ENCODE measurements around the gene CCL21.

Gene CCL21

GRCh38 chr9:34701023-34701768 lies 8.7 kb downstream of the CCL21 start:
- Histone ChIP-seq H3K27me3 (ENCODE audit: control insufficient read depth in 3 of 3, insufficient read depth in 3 of 3, low read depth in 1 of 3, low read length in 3 of 3) (peaks cover 0 to 66% (median 24%) of the 10 kb centered on the region in 3 experiments), H3K36me3 (replicated peaks in 1 of 2; ENCODE audit: control insufficient read depth in 2 of 2, insufficient read depth in 2 of 2, low read length in 2 of 2) (no peaks in the 10 kb centered on the region), H3K9me3 (replicated peaks in 1 of 2; ENCODE audit: control insufficient read depth in 2 of 2, insufficient read depth in 1 of 2, low read depth in 1 of 2, low read length in 2 of 2) (no peaks in the 10 kb centered on the region), H3K14ac (ENCODE audit: low read length) (no peak overlapping the region), H2BK12ac (ENCODE audit: low read length) (no peak overlapping the region), H3K4me1 (ENCODE audit: control insufficient read depth in 2 of 2, insufficient read depth in 1 of 2, low read depth in 1 of 2, low read length in 2 of 2) (peaks cover 0 to 3% of the 10 kb centered on the region in 2 donors), H2BK5ac (ENCODE audit: low read length) (no peak overlapping the region), H2BK120ac (ENCODE audit: low read depth, low read length) (peak overlapping the region; percentile 73), H3K79me1 (ENCODE audit: low read depth, low read length) (no peaks in the 10 kb centered on the region), H2AK5ac (ENCODE audit: low read depth, low read length) (no peak overlapping the region), H4K91ac (ENCODE audit: low read depth, low read length, poor library complexity) (no peak overlapping the region), H3K4me2 (ENCODE audit: insufficient read depth, low read length, poor library complexity, severe bottlenecking) (peak overlapping the region; percentile 100), H2BK15ac (ENCODE audit: low read length) (peak overlapping the region; percentile 7), H2AFZ (ENCODE audit: low read length) (peak overlapping the region; percentile 100), H3K9ac (ENCODE audit: low read depth, low read length, poor library complexity) (peak overlapping the region; percentile 80), H3K18ac (ENCODE audit: low read length) (peak overlapping the region; percentile 88), H3K23ac (ENCODE audit: low read depth, low read length, poor library complexity) (peak overlapping the region; percentile 8), H4K8ac (ENCODE audit: low read depth, low read length) (no peak overlapping the region), H3K4me3 (ENCODE audit: low read length in 2 of 2) (peak overlapping the region; percentile 46 to 74), H3K4ac (ENCODE audit: low read length) (no peak overlapping the region), H3K27ac (replicated peaks; ENCODE audit: low read length) (no peak overlapping the region)
- no CpG with 5 or more reads among the region's 52 CpGs for WGBS, 2 donors (ENCODE audit: extremely low coverage in 2 of 2, insufficient read length in 2 of 2, insufficient replicate concordance in 1 of 2)
- DNase-seq (ENCODE audit: low spot score): peak; percentile 81

DNA sequence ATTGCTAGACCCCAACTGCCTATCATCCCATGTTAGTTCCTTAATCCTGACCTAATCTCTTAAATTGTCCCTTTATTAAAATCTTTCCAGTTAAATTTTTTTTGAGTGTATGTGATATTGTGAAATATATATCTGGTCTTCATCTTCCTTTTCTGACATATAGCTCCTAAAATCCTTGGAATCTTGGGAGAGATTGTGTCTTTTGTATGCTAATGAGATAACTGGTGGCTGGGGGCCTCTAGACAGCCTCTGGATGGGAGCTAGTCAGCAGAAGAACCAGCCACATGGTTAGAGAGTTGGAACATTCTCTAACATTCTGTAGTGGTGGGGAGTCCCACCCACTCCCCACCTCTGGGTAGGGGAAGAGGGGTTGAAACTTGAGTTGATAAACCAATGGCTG lies 15.1 kb downstream of the CCL21 start:
- Histone ChIP-seq H3K23ac (ENCODE audit: low read depth, low read length, poor library complexity) (no peak overlapping the region), H3K79me1 (ENCODE audit: low read depth, low read length) (no peaks in the 10 kb centered on the region)

DNA sequence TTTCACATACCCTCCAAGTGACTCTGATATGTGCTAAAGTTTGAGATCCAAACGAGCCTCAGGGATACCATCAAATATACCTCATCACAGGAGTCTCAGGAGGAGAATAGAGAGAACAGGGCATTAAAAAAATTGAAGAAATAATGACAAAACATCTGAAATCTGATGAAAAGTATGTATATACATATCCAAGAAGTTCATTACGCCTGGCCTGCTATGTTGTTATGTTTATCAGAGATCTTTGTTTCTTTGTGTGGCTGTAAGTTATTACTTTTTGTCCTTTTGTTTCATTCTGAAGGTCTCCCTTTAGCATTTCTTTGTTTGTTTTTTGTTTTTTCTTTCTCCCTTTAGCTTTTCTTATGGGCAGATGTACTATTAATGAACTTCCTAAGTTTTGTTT lies 16.4 kb downstream of the CCL21 start:
- Histone ChIP-seq H3K23ac (ENCODE audit: low read depth, low read length, poor library complexity) (no peak overlapping the region), H3K18ac (ENCODE audit: low read length) (no peak overlapping the region), H2AFZ (ENCODE audit: low read length) (no peak overlapping the region), H3K79me1 (ENCODE audit: low read depth, low read length) (no peaks in the 10 kb centered on the region), H3K4me1 (ENCODE audit: control insufficient read depth in 2 of 2, insufficient read depth in 1 of 2, low read depth in 1 of 2, low read length in 2 of 2) (no peaks in the 10 kb centered on the region), H2AK5ac (ENCODE audit: low read depth, low read length) (no peak overlapping the region), H3K9me3 (replicated peaks in 1 of 2; ENCODE audit: control insufficient read depth in 2 of 2, insufficient read depth in 1 of 2, low read depth in 1 of 2, low read length in 2 of 2) (peaks cover 0 to 2% of the 10 kb centered on the region in 2 donors), H3K27me3 (ENCODE audit: control insufficient read depth in 3 of 3, insufficient read depth in 3 of 3, low read depth in 1 of 3, low read length in 3 of 3) (peaks cover 0 to 25% (median 0%) of the 10 kb centered on the region in 3 experiments), H2BK120ac (ENCODE audit: low read depth, low read length) (no peak overlapping the region), H2BK15ac (ENCODE audit: low read length) (no peak overlapping the region), H3K4me3 (ENCODE audit: low read length in 2 of 2) (no peak overlapping the region), H2BK5ac (ENCODE audit: low read length) (no peak overlapping the region), H3K36me3 (replicated peaks in 1 of 2; ENCODE audit: control insufficient read depth in 2 of 2, insufficient read depth in 2 of 2, low read length in 2 of 2) (no peaks in the 10 kb centered on the region), H3K4me2 (ENCODE audit: insufficient read depth, low read length, poor library complexity, severe bottlenecking) (no peak overlapping the region), H3K14ac (ENCODE audit: low read length) (no peak overlapping the region), H2BK12ac (ENCODE audit: low read length) (no peak overlapping the region), H4K8ac (ENCODE audit: low read depth, low read length) (no peak overlapping the region), H3K4ac (ENCODE audit: low read length) (no peak overlapping the region), H3K27ac (replicated peaks; ENCODE audit: low read length) (no peak overlapping the region), H3K9ac (ENCODE audit: low read depth, low read length, poor library complexity) (no peak overlapping the region), H4K91ac (ENCODE audit: low read depth, low read length, poor library complexity) (no peak overlapping the region)
- DNase-seq (ENCODE audit: low spot score): no peak
- no CpG with 5 or more reads among the region's 2 CpGs for WGBS, 2 donors (ENCODE audit: extremely low coverage in 2 of 2, insufficient read length in 2 of 2, insufficient replicate concordance in 1 of 2)

More for the DNA sequence above, 15.1 kb downstream of the CCL21 start:
- Histone ChIP-seq H3K4me2 (ENCODE audit: insufficient read depth, low read length, poor library complexity, severe bottlenecking) (no peak overlapping the region), H2BK120ac (ENCODE audit: low read depth, low read length) (no peak overlapping the region), H3K14ac (ENCODE audit: low read length) (no peak overlapping the region), H3K27ac (replicated peaks; ENCODE audit: low read length) (no peak overlapping the region), H3K4ac (ENCODE audit: low read length) (no peak overlapping the region), H2BK15ac (ENCODE audit: low read length) (no peak overlapping the region), H2AK5ac (ENCODE audit: low read depth, low read length) (no peak overlapping the region), H3K27me3 (ENCODE audit: control insufficient read depth in 3 of 3, insufficient read depth in 3 of 3, low read depth in 1 of 3, low read length in 3 of 3) (peaks cover 0 to 37% (median 4%) of the 10 kb centered on the region in 3 experiments), H3K4me1 (ENCODE audit: control insufficient read depth in 2 of 2, insufficient read depth in 1 of 2, low read depth in 1 of 2, low read length in 2 of 2) (no peaks in the 10 kb centered on the region), H3K9ac (ENCODE audit: low read depth, low read length, poor library complexity) (no peak overlapping the region), H3K36me3 (replicated peaks in 1 of 2; ENCODE audit: control insufficient read depth in 2 of 2, insufficient read depth in 2 of 2, low read length in 2 of 2) (no peaks in the 10 kb centered on the region), H2BK5ac (ENCODE audit: low read length) (no peak overlapping the region), H2AFZ (ENCODE audit: low read length) (no peak overlapping the region), H3K18ac (ENCODE audit: low read length) (no peak overlapping the region), H2BK12ac (ENCODE audit: low read length) (no peak overlapping the region), H4K8ac (ENCODE audit: low read depth, low read length) (no peak overlapping the region), H3K4me3 (ENCODE audit: low read length in 2 of 2) (no peak overlapping the region), H4K91ac (ENCODE audit: low read depth, low read length, poor library complexity) (no peak overlapping the region), H3K9me3 (replicated peaks in 1 of 2; ENCODE audit: control insufficient read depth in 2 of 2, insufficient read depth in 1 of 2, low read depth in 1 of 2, low read length in 2 of 2) (peaks cover 0 to 2% of the 10 kb centered on the region in 2 donors)
- no peak for DNase-seq (ENCODE audit: low spot score)

DNA sequence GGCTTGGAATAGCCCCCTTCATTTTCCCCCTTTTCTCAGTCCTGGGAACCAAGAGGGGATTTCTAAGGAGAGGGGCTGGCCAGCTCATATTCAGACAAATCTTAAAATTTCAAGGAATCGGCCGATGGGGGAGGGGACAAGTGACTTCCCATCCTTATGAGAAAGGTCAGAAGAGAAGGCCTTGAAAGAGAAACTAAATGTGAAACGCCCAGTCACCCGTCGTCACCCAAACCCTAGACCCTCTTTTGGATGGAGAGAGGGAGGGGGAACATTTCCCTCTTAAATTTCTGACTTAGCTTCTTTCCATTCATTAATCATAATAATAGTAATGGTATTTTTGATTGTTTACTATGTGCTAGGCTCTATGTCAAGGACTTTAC lies 18.0 kb downstream of the CCL21 start:
- H3K9ac ChIP-seq (ENCODE audit: low read depth, low read length, poor library complexity): no peak overlapping the region
- no peaks in the 10 kb centered on the region for H3K79me1 ChIP-seq (ENCODE audit: low read depth, low read length)
- no peaks in the 10 kb centered on the region for H3K36me3 ChIP-seq (replicated peaks in 1 of 2; ENCODE audit: control insufficient read depth in 2 of 2, insufficient read depth in 2 of 2, low read length in 2 of 2)
- no peak overlapping the region for H3K27ac ChIP-seq (replicated peaks; ENCODE audit: low read length)
- no peak overlapping the region for H2AK5ac ChIP-seq (ENCODE audit: low read depth, low read length)
- no peak overlapping the region for H2BK15ac ChIP-seq (ENCODE audit: low read length)
- WGBS, 2 donors (ENCODE audit: extremely low coverage in 2 of 2, insufficient read length in 2 of 2, insufficient replicate concordance in 1 of 2): no CpG with 5 or more reads among the region's 5 CpGs
- no peak overlapping the region for H3K4ac ChIP-seq (ENCODE audit: low read length)
- no peak overlapping the region for H3K14ac ChIP-seq (ENCODE audit: low read length)
- H2BK120ac ChIP-seq (ENCODE audit: low read depth, low read length): no peak overlapping the region
- H3K4me1 ChIP-seq (ENCODE audit: control insufficient read depth in 2 of 2, insufficient read depth in 1 of 2, low read depth in 1 of 2, low read length in 2 of 2): no peaks in the 10 kb centered on the region
- no peak overlapping the region for H2BK12ac ChIP-seq (ENCODE audit: low read length)
- peaks cover 0 to 2% of the 10 kb centered on the region in 2 donors for H3K9me3 ChIP-seq (replicated peaks in 1 of 2; ENCODE audit: control insufficient read depth in 2 of 2, insufficient read depth in 1 of 2, low read depth in 1 of 2, low read length in 2 of 2)
- no peak overlapping the region for H3K4me3 ChIP-seq (ENCODE audit: low read length in 2 of 2)
- H3K4me2 ChIP-seq (ENCODE audit: insufficient read depth, low read length, poor library complexity, severe bottlenecking): no peak overlapping the region
- H3K18ac ChIP-seq (ENCODE audit: low read length): no peak overlapping the region
- no peak overlapping the region for H4K8ac ChIP-seq (ENCODE audit: low read depth, low read length)
- no peak overlapping the region for H3K23ac ChIP-seq (ENCODE audit: low read depth, low read length, poor library complexity)
- H2AFZ ChIP-seq (ENCODE audit: low read length): no peak overlapping the region
- peaks cover 0 to 10% (median 0%) of the 10 kb centered on the region in 3 experiments for H3K27me3 ChIP-seq (ENCODE audit: control insufficient read depth in 3 of 3, insufficient read depth in 3 of 3, low read depth in 1 of 3, low read length in 3 of 3)
- H4K91ac ChIP-seq (ENCODE audit: low read depth, low read length, poor library complexity): no peak overlapping the region
- DNase-seq (ENCODE audit: low spot score): no peak
- no peak overlapping the region for H2BK5ac ChIP-seq (ENCODE audit: low read length)

Measured in neuronal stem cell (in vitro differentiated cells).